Astrocyte of the spinal cord (primary cell): ENCODE measurements around the gene POLR2J.
"Not testable (repeated sequence)": the region's sequence is repeated elsewhere in the genome, so short reads cannot be mapped to it uniquely, and the experiment has no call there.

Source experiments
- DNase-seq: peaks from one replicate; pipeline ENCODE4 v3.0.0; 2011; ENCODE audit warnings: low read depth, low spot score
- H3K4me3 ChIP-seq: 2 replicates; pipeline ENCODE4 v1.5.1; 2011; ENCODE audit warnings: low read depth, mild to moderate bottlenecking, low read length, moderate library complexity
- CTCF ChIP-seq: IDR thresholded peaks from 2 replicates; pipeline ENCODE4 v1.5.1; 2012; ENCODE audit warnings: low read depth, mild to moderate bottlenecking, low read length, inconsistent platforms
- in situ Hi-C: cut with HindIII; loops from 2 replicates; pipeline ENCODE4 v1.10.0; 2017; ENCODE audit warnings: low sequenced_read_pairs

Gene POLR2J

GRCh38 chr7:102478314-102479208 is at the start of gene POLR2J:
POLR2J (minus strand) TSS chr7:102478922; CDS start chr7:102478860, 62 bp downstream.
- TF ChIP-seq CTCF = peak; percentile 37
- in situ Hi-C loops = not testable (repeated sequence)
- H3K4me3 ChIP-seq = peak within 1 kb of the TSS; percentile 46
- DNase-seq = peak; percentile 89

- in situ Hi-C loops, DNase-seq: not testable (repeated sequence)
These were observed 49.4 kb upstream of the POLR2J start for GRCh38 chr7:102527822-102528793.

DNA sequence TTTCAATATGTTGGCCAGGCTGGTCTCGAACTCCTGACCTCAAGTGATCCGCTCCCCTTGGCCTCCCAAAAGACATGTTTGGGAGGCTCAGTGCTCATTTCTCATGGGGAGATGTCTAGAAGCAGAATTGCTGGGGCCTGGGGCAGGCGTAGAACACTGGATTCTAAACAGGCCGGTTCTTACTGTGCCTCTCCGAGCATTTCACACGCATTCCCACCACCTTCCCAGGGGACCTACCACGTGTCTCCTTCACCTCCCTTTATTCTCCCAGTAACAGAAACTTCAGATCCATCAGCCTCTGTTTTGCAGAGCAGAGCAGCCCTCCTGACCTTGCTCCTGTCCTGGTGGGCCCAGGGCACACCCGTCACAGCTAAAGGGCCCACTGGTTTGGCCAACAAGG is 48.5 kb upstream of the POLR2J start:
- in situ Hi-C loops, H3K4me3 ChIP-seq, DNase-seq: not testable (repeated sequence)

More at GRCh38 chr7:102527822-102528793, 49.4 kb upstream of the POLR2J start:
- H3K4me3 ChIP-seq = not testable (repeated sequence)

GRCh38 chr7:102524803-102525202 is 46.1 kb upstream of the POLR2J start:
- H3K4me3 ChIP-seq, in situ Hi-C loops, DNase-seq: not testable (repeated sequence)

DNA sequence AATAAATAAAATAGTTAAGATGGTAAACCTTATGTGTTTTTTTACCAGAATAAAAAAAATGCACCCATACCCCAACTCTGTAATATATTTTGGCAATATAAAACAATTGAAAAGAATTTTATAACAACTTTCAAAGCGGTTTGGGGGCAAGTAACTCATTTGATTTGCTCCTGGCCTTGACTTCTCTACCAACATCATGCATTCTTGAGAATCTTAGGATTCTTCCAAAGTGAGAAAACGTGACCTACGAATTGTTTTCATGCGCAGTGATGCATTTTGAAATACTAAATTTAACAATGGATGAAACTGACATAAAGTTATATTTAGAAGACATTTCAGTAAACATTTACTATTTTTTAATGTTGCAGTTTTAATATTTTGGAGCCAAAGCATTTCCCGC is 42.1 kb upstream of the POLR2J start:
- DNase-seq, H3K4me3 ChIP-seq, in situ Hi-C loops: not testable (repeated sequence)

- DNase-seq, H3K4me3 ChIP-seq, in situ Hi-C loops: not testable (repeated sequence)
These were observed 38.9 kb upstream of the POLR2J start, which contains the start of gene RASA4B for GRCh38 chr7:102517550-102518147. RASA4B (minus strand) TSS chr7:102517777; CDS start chr7:102517710, 67 bp downstream.

DNA sequence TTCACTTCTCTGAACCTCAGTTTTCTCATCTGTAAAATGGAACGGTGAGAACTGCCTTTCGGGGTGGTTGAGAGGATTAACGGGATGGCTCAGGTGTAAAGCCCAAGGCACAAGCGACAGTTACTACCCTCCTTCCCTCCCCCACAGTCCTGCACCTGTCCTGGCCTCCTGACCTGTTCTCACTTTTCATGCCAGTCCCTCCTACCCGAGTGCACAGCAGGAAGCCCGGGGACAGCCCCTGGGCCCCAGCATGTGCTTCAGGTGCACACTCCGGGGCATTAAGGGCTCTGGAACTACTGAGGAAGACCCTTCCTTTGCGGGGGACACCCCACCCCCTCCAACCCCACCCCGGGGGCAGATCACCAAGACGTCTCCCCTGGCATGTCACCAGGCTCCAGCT is 38.2 kb upstream of the POLR2J start:
- in situ Hi-C loops, H3K4me3 ChIP-seq, DNase-seq: not testable (repeated sequence)

DNA sequence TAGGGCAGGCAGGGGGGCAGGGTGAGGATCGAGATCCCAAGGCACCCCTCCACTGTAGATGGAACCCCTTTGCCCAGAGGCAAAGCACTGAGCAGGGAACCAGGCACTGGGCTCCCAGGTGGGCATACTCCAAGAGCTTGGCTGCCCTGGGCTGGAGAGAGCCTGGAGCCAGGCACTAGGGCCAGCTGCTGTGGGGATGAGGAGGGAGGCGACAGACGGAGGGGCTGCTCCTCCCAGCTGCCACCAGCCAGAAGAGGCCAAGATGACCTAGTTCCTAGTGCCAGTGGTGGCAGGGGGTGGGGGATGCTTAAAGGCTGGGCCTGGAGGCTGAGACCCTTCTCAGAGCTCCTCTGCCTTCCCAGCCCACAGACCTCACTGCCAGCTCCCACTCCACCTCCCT is 37.2 kb upstream of the POLR2J start:
- in situ Hi-C loops, H3K4me3 ChIP-seq, DNase-seq: not testable (repeated sequence)

DNA sequence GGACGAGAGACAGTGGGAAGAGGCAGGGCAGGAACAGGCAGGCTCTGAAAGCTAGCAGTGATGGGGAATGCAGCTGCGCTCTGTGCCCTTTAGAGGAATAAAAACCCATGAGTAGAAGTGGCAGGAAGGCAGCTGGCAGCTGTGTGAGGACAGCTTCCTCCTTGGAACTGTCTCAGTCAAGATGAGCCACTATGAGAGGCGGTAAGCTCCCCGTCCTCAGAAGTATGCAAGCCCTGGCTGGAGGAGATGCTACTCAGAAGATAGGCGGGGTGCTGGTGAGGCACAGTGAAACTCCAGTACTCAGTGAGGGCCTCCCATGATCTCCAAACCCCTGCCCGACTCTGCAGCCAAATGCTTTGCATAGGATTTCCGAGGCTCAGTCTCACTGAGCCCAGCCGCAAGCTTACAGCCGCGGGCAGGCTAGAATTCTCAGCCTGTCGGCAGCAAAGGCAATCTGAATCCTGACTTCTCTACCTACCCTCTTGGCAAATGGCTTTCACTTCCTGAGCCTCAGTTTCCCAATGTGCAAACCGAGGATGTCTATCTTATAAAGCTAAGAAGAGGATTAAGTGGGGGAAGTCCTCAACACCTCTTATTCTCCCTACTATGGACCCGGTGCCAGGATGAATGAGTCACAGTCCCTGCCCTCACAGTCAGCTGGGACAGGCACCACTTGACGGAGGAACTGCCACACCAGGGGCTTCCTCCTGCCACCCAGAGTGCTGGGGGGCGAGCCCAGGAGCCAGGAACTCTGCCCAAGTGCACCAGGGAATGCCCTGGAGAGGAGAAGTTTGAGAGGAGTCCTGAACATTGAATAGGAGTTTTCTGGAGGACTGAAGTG is 36.4 kb upstream of the POLR2J start:
- DNase-seq, H3K4me3 ChIP-seq, in situ Hi-C loops: not testable (repeated sequence)

GRCh38 chr7:102512642-102513221 is 34.0 kb upstream of the POLR2J start:
- peak overlapping the region; percentile 2 for H3K4me3 ChIP-seq
- DNase-seq = peak; percentile 76
- in situ Hi-C loops = not testable (repeated sequence)

- DNase-seq, in situ Hi-C loops, H3K4me3 ChIP-seq: not testable (repeated sequence)
These were observed 33.3 kb upstream of the POLR2J start for GRCh38 chr7:102511860-102512522.

DNA sequence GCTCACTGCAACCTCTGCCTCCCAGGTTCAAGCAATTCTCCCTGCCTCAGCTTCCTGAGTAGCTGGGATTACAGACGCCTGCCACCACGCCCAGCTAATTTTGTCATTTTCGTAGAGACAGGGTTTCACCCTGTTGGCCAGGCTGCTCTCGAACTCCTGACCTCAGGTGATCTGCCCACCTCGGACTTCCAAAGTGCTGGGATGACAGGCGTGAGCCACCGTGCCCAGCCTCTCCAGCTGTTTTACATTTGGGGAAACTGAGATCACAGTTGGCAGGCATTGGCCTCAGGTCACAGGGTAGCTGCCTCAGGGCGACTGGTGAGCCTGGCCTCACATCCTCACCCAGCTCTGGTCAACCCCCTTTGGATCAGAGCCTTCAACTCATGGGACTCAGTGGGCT is 31.9 kb upstream of the POLR2J start:
- in situ Hi-C loops, DNase-seq: not testable (repeated sequence)

DNA sequence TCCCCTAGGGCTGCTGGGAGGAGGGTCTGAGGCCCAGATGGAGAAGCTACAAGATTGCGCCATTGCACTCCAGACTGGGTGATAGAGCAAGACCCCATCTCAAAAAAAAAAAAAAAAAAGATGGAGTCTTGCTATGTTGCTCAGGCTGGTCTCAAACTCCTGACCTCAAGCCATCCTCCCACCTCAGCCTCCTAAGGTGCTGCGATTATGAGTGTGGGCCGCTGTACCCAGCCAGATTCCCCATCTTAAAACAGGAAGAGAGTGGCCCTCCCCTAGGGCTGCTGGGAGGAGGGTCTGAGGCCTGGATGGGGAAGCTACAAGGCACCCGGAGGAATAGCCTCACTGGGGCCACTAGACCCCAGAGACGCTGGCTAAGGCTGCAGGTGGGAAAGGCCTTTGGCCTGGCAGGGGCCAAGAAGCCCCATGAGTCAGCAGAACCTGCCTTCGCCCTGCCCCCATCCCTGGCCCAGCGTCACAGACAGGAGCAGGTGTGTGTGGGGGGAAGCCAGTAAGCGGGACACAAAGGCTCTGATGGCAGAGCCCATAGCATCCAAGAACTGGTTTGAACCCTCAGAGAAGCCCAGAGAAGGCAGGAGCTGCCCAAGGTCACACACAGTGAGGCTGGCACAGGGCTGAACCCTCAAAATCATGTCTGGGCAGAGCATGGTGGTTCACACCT is 28.8 kb upstream of the POLR2J start:
- in situ Hi-C loops, DNase-seq, H3K4me3 ChIP-seq: not testable (repeated sequence)

More for the DNA sequence above, 31.9 kb upstream of the POLR2J start:
- H3K4me3 ChIP-seq = not testable (repeated sequence)
